Lung (tissue), 12 donors: Measurements from ENCODE around the gene DSEL. TPM values are rescaled to one million over a fixed set of nuclear protein-coding genes. Genes with fewer than 3 reads are reported as not detected.

ENCODE experiments used
- ATAC-seq: fragments of 200-7000 bp; cut with Tn5 transposase; one replicate; pipeline ENCODE4 v1.9.1; 2020; ENCODE audit warnings: moderate number of reproducible peaks; ENCODE audit not compliant: insufficient read depth, low FRiP score
- DNase-seq, 3 donors: peaks; one replicate each; pipeline ENCODE4 v3.0.0-alpha.2; 2013 to 2017
- H3K27ac ChIP-seq, 2 donors: one replicate each; pipeline ENCODE4 v1.5.1; 2013; ENCODE audit warnings: mild to moderate bottlenecking in 2 of 2, moderate library complexity in 2 of 2, control low read depth in 1 of 2, inconsistent platforms in 1 of 2, low read depth in 1 of 2, low read length in 1 of 2
- H3K27me3 ChIP-seq, 3 donors: one replicate each; pipeline ENCODE4 v1.5.1; 2013; ENCODE audit warnings: low read length in 2 of 3; ENCODE audit not compliant: control insufficient read depth in 3 of 3, insufficient read depth in 3 of 3
- H3K36me3 ChIP-seq, 4 donors: one replicate each; pipeline ENCODE4 v1.5.1; 2013; ENCODE audit warnings: low read length in 4 of 4, mild to moderate bottlenecking in 1 of 4, moderate library complexity in 1 of 4; ENCODE audit not compliant: control insufficient read depth in 4 of 4, insufficient read depth in 4 of 4
- H3K4me1 ChIP-seq, 5 donors: one replicate each; pipeline ENCODE4 v1.5.1; 2013; ENCODE audit warnings: low read length in 5 of 5, mild to moderate bottlenecking in 2 of 5, moderate library complexity in 1 of 5; ENCODE audit not compliant: control insufficient read depth in 5 of 5, insufficient read depth in 5 of 5
- H3K4me3 ChIP-seq: one replicate; pipeline ENCODE4 v1.5.1; 2013; ENCODE audit warnings: mild to moderate bottlenecking, control low read depth, moderate library complexity
- H3K9ac ChIP-seq, 2 donors: one replicate each; pipeline ENCODE4 v1.5.1; 2013; ENCODE audit warnings: low read length in 2 of 2, control low read depth in 1 of 2; ENCODE audit not compliant: insufficient read depth in 1 of 2
- H3K9me3 ChIP-seq, 4 donors: one replicate each; pipeline ENCODE4 v1.5.1; 2013; ENCODE audit warnings: low read length in 3 of 4, mild to moderate bottlenecking in 1 of 4, moderate library complexity in 1 of 4; ENCODE audit not compliant: control insufficient read depth in 4 of 4, insufficient read depth in 3 of 4
- WGBS, 2 donors: extraction: QIAGEN DNeasy Blood & Tissue Kit; methylation state at CpG; one replicate each; pipeline ENCODE4 v1.1.7; 2013; 5-methylcytosine and 5-hydroxymethylcytosine counted together
- polyA plus RNA-seq, 2 donors: library from polyadenylated mRNA; stranded (reverse); fragments of 200-250 nt; gene quantifications; one replicate each; pipeline ENCODE4 v1.2.1, GENCODE V29; 2013
- total RNA-seq, 2 donors: library from RNA; depleted of rRNA in 1 of 2; stranded (reverse); fragments of >200 nt in 1 of 2; gene quantifications; one replicate each; pipeline ENCODE4 v1.2.1, GENCODE V29; 2014 to 2021
- TF ChIP-seq, protein P1 (sequence below): IDR thresholded peaks from 2 replicates; pipeline ENCODE4 v1.5.1; 2012; ENCODE audit warnings: mild to moderate bottlenecking; ENCODE audit errors: control extremely low read depth, extremely low read depth
- donor health status: control.
- donor health status: control.
- donor health status: Bipolar disorder and iron deficiency.
- donor health status: healthy.
- donor health status: DM: yes; HTN: yes; CAD: no.

The DSEL gene
- total and polyA plus RNA-seq, 4 donors: 1.4 to 13.0 (median 5.6) TPM

DNA sequence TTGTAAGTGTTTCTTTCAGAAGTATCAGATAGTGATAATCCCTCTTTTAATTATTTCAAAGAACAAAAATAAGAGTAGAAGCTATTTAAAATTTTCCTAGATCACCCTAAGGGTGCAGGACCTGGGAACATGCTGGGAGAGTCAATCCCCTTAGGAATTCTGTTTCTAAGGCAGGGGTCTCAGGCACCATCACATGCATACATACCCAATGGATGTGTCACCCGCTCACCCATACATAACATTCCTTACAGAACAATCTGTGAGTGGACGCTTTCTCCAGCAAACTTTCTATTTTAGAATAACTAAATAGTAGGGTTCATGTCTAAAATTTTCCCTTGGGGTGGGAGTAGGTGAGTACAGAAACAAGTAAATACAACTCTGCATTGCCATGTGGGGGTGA lies 8.4 kb downstream of the DSEL start:
- ATAC-seq (no peak), DNase-seq (no peak)
- H3K36me3 ChIP-seq: peaks cover 0 to 11% (median 5%) of the 10 kb centered on the region in 4 donors
- H3K9me3 ChIP-seq: no peaks in the 10 kb centered on the region
- WGBS, 2 donors: 96% methylated on average over 2 of the region's 2 CpGs
- H3K4me1 ChIP-seq: peaks cover 0 to 26% (median 2%) of the 10 kb centered on the region in 5 donors
- TF ChIP-seq, protein P1, sequence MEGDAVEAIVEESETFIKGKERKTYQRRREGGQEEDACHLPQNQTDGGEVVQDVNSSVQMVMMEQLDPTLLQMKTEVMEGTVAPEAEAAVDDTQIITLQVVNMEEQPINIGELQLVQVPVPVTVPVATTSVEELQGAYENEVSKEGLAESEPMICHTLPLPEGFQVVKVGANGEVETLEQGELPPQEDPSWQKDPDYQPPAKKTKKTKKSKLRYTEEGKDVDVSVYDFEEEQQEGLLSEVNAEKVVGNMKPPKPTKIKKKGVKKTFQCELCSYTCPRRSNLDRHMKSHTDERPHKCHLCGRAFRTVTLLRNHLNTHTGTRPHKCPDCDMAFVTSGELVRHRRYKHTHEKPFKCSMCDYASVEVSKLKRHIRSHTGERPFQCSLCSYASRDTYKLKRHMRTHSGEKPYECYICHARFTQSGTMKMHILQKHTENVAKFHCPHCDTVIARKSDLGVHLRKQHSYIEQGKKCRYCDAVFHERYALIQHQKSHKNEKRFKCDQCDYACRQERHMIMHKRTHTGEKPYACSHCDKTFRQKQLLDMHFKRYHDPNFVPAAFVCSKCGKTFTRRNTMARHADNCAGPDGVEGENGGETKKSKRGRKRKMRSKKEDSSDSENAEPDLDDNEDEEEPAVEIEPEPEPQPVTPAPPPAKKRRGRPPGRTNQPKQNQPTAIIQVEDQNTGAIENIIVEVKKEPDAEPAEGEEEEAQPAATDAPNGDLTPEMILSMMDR: no peak
- H3K9ac ChIP-seq: no peak overlapping the region
- H3K27me3 ChIP-seq: no peaks in the 10 kb centered on the region
- no peak overlapping the region for H3K4me3 ChIP-seq
- no peak overlapping the region for H3K27ac ChIP-seq

DNA sequence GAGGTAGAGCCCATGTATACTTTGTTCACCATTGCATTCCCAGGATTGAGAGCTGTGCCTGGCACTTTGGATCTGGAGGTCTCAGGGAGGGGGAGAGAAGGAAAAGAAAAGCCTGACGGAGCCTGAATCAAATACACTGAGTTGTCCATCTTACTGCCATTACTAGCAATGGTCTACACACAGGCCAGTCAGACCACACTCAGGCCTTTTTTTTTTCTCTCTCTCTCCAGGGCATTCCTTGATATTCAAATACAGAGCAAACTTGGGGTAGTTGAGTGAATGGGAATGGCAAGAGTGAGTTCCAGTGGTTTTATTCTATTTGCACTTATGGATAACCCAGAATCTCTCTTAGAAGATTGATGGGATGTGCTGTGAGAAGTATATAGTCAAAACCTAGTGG lies 11.8 kb downstream of the DSEL start:
- no peak for ATAC-seq
- Histone ChIP-seq H3K36me3 (no peaks in the 10 kb centered on the region), H3K9me3 (no peaks in the 10 kb centered on the region), H3K9ac (no peak overlapping the region), H3K27me3 (no peaks in the 10 kb centered on the region), H3K4me3 (no peak overlapping the region), H3K4me1 (peaks cover 0 to 9% (median 0%) of the 10 kb centered on the region in 5 donors), H3K27ac (no peak overlapping the region)
- 89 to 94% methylated on average over 1 of the region's 1 CpG for WGBS, 2 donors
- TF ChIP-seq, protein P1: no peak
- no peak for DNase-seq

DNA sequence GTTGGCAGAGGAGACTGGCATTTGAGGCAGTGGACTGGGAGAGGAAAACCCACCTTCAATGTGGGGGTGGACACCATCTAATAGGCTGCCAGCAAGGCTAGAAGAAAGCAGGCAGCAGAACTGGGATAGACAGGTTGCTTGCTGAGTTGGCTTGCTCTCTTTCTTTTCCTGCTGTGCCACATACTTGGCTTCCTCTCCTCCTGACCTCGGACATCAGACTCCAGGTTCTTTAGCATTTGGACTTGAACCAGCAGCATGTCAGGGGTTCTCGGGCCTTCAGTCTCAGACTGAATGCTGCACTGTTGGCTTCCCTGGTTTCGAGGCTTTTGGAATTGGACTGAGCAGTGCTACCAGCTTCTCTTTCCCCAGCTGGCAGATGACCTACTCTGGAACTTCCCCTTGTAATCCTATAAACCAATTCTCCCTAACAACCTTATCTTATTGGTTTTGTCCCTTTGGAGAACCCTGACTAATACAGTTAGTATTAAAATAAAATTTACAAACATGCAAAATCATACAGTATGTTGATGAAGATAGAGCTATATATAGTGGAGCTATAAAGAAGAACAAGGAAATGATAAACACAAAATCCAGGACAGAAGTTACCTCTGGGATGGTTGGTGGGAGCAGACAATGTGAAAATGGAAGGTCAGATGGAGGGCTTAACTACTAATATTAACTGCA lies 15.9 kb downstream of the DSEL start:
- Histone ChIP-seq H3K27me3 (no peaks in the 10 kb centered on the region), H3K4me3 (no peak overlapping the region), H3K4me1 (no peaks in the 10 kb centered on the region), H3K36me3 (no peaks in the 10 kb centered on the region), H3K9ac (no peak overlapping the region), H3K9me3 (no peaks in the 10 kb centered on the region), H3K27ac (no peak overlapping the region)
- DNase-seq (no peak), ATAC-seq (no peak)
- 76 to 92% methylated on average over 3 of the region's 3 CpGs for WGBS, 2 donors
- TF ChIP-seq, protein P1: no peak

DNA sequence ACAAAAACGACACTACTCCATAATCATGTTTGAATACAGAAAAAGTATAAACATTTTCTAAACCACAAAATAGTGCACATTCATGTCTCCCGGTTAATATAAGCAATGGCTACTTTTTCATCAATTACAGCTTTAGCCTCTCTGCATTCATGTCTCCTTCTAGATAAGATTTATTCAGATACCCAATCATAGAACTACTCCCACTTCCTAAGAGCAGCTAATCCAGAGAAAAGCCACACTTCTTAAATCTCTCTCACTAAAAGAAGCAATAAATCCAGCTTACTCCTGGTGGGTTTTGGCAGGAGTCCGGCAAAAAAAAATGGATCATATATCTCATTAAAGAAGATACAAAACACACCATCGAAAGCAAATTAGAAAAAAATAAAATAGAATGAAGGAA lies 20.1 kb downstream of the DSEL start:
- H3K27me3 ChIP-seq: no peaks in the 10 kb centered on the region
- TF ChIP-seq, protein P1: no peak
- no peaks in the 10 kb centered on the region for H3K36me3 ChIP-seq
- H3K9me3 ChIP-seq: no peaks in the 10 kb centered on the region
- H3K4me1 ChIP-seq: no peaks in the 10 kb centered on the region
- no peak overlapping the region for H3K27ac ChIP-seq
- DNase-seq (peak in 2 of 3 donors; percentile 13 to 28), ATAC-seq (no peak)
- no peak overlapping the region for H3K9ac ChIP-seq
- 61 to 69% methylated on average over 4 of the region's 4 CpGs for WGBS, 2 donors
- H3K4me3 ChIP-seq: no peak overlapping the region
